Measurements from ENCODE around the gene TMEM108. TPM values are rescaled to one million over a fixed set of nuclear protein-coding genes. Genes with fewer than 3 reads are reported as not detected.

The TMEM108 gene
- total RNA-seq, 1 experiment from 2014 or later = not detected

DNA sequence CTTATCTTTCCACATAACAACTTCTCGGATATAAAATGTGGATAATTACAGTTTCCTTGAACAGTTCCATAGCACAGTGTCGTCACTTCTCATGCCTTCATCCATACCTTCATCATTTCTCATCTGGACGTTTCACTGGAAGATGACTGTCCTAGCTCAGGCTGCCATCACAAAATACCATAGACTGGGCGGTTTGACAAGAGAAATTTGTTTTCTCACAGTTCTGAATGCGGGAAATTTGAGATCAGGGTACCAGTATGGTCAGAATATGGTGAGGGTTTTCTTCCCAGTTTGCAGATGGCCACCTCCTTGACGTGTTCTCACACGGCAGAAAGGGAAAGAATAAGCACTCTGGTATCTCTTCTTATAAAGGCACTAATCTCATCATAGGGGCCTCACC lies 42.8 kb downstream of the TMEM108 start:
- H3K4me1 Mint-ChIP-seq (ENCODE audit: low read depth, unreplicated experiment) = no peaks in the 10 kb centered on the region
- Histone ChIP-seq H3K27me3 (replicated peaks; ENCODE audit: control insufficient read depth, insufficient read depth, low read length) (no peaks in the 10 kb centered on the region), H3K4me3 (ENCODE audit: low read depth, low read length) (no peak overlapping the region), H3K9me3 (no peaks in the 10 kb centered on the region), H3K36me3 (ENCODE audit: control insufficient read depth, insufficient read depth, low read length) (no peaks in the 10 kb centered on the region), H3K4me1 (no peaks in the 10 kb centered on the region)
- no peak overlapping the region for H3K27ac Mint-ChIP-seq (ENCODE audit: unreplicated experiment)
- peaks cover 11% of the 10 kb centered on the region for H3K27me3 Mint-ChIP-seq (ENCODE audit: insufficient read depth, unreplicated experiment)
- H3K9me3 Mint-ChIP-seq (ENCODE audit: unreplicated experiment) = no peaks in the 10 kb centered on the region
- POLR2A ChIA-PET = interaction anchor here (0.6 kb wide), 1 partner anchor 10 kb away, joined by 6 read pairs; no protein-coding TSS in a partner anchor
- CTCF ChIA-PET = no interaction called here
- no peak overlapping the region for H3K4me3 Mint-ChIP-seq (ENCODE audit: unreplicated experiment)
- intact Hi-C loops (cut with micrococcal nuclease; ENCODE audit: unreplicated experiment) = no loop called here
- TF ChIP-seq, protein P1, sequence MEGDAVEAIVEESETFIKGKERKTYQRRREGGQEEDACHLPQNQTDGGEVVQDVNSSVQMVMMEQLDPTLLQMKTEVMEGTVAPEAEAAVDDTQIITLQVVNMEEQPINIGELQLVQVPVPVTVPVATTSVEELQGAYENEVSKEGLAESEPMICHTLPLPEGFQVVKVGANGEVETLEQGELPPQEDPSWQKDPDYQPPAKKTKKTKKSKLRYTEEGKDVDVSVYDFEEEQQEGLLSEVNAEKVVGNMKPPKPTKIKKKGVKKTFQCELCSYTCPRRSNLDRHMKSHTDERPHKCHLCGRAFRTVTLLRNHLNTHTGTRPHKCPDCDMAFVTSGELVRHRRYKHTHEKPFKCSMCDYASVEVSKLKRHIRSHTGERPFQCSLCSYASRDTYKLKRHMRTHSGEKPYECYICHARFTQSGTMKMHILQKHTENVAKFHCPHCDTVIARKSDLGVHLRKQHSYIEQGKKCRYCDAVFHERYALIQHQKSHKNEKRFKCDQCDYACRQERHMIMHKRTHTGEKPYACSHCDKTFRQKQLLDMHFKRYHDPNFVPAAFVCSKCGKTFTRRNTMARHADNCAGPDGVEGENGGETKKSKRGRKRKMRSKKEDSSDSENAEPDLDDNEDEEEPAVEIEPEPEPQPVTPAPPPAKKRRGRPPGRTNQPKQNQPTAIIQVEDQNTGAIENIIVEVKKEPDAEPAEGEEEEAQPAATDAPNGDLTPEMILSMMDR (IDR thresholded peaks at IDR 0.05; ENCODE audit: insufficient read depth in 1 of 2, low read depth in 1 of 2, low read length in 1 of 2, severe bottlenecking in 1 of 2, unreplicated experiment in 1 of 2) = no peak
- no peaks in the 10 kb centered on the region for H3K36me3 Mint-ChIP-seq (ENCODE audit: insufficient read depth, unreplicated experiment)
- BruUV-seq (replicated peaks) = no TSS peak
- no peak for DNase-seq

DNA sequence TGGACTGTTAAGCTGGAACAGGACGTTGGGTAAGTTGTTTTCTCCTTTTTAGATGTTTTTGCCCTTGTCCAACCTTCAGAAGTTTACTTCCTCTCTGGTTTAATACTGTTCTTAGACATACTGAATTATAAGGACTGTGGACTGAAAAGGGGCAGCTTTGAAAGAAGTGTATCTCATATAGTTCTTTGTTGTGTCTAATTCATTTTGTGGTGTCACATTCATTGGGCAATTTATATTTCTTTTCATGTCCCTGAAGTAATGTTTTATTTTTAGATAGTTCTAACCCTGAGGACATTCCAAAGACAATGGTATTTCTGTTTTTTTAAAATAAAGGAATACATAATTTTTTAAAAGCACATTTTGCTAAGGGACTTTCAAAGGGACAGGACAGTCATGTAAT lies 45.2 kb downstream of the TMEM108 start:
- Mint-ChIP-seq H3K27ac (ENCODE audit: unreplicated experiment) (no peak overlapping the region), H3K9me3 (ENCODE audit: unreplicated experiment) (no peaks in the 10 kb centered on the region), H3K36me3 (ENCODE audit: insufficient read depth, unreplicated experiment) (no peaks in the 10 kb centered on the region), H3K4me1 (ENCODE audit: low read depth, unreplicated experiment) (no peaks in the 10 kb centered on the region), H3K27me3 (ENCODE audit: insufficient read depth, unreplicated experiment) (peaks cover 3% of the 10 kb centered on the region), H3K4me3 (ENCODE audit: unreplicated experiment) (no peak overlapping the region)
- Histone ChIP-seq H3K9me3 (no peaks in the 10 kb centered on the region), H3K27me3 (replicated peaks; ENCODE audit: control insufficient read depth, insufficient read depth, low read length) (no peaks in the 10 kb centered on the region), H3K4me3 (ENCODE audit: low read depth, low read length) (no peak overlapping the region), H3K4me1 (no peaks in the 10 kb centered on the region), H3K36me3 (ENCODE audit: control insufficient read depth, insufficient read depth, low read length) (no peaks in the 10 kb centered on the region)
- ChIA-PET POLR2A (no interaction called here), CTCF (no interaction called here)
- BruUV-seq (replicated peaks) = no TSS peak
- TF ChIP-seq, protein P1 (IDR thresholded peaks at IDR 0.05; ENCODE audit: insufficient read depth in 1 of 2, low read depth in 1 of 2, low read length in 1 of 2, severe bottlenecking in 1 of 2, unreplicated experiment in 1 of 2) = no peak
- DNase-seq = no peak
- intact Hi-C loops (cut with micrococcal nuclease; ENCODE audit: unreplicated experiment) = no loop called here

DNA sequence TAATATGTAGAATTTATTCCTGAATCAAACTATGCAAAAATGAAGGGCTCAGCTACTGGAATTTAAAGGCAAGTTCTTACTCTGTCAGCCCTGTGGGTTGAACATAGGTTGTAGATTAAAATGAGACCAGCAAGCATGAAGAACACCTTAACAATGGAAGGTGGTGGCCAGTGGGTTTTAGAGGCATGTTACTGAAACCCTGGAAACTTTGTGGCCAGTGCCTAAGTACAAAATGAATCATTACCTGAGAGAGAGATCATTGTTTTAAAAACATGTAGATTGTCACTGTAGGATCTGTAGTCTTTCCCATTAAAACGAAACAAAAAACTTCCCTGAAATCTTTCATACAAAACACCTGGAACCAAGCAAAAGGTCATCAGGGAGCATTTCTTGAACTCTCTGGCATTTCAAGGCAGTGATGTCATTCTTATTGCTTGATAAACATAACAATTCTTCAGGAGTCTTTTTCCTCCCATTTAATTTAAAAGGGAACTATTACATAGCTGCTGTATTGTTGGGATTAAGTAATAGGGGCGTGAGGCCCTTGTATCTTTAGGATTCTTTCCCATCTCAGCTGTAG lies 51.8 kb downstream of the TMEM108 start:
- TF ChIP-seq, protein P1 (IDR thresholded peaks at IDR 0.05; ENCODE audit: insufficient read depth in 1 of 2, low read depth in 1 of 2, low read length in 1 of 2, severe bottlenecking in 1 of 2, unreplicated experiment in 1 of 2) = no peak
- no TSS peak for BruUV-seq (replicated peaks)
- no peak for DNase-seq
- Mint-ChIP-seq H3K4me3 (ENCODE audit: unreplicated experiment) (no peak overlapping the region), H3K9me3 (ENCODE audit: unreplicated experiment) (no peaks in the 10 kb centered on the region), H3K36me3 (ENCODE audit: insufficient read depth, unreplicated experiment) (no peaks in the 10 kb centered on the region), H3K4me1 (ENCODE audit: low read depth, unreplicated experiment) (no peaks in the 10 kb centered on the region), H3K27me3 (ENCODE audit: insufficient read depth, unreplicated experiment) (peaks cover 7% of the 10 kb centered on the region), H3K27ac (ENCODE audit: unreplicated experiment) (no peak overlapping the region)
- intact Hi-C loops (cut with micrococcal nuclease; ENCODE audit: unreplicated experiment) = no loop called here
- Histone ChIP-seq H3K9me3 (no peaks in the 10 kb centered on the region), H3K27me3 (replicated peaks; ENCODE audit: control insufficient read depth, insufficient read depth, low read length) (no peaks in the 10 kb centered on the region), H3K4me1 (no peaks in the 10 kb centered on the region), H3K36me3 (ENCODE audit: control insufficient read depth, insufficient read depth, low read length) (no peaks in the 10 kb centered on the region), H3K4me3 (ENCODE audit: low read depth, low read length) (no peak overlapping the region)
- ChIA-PET POLR2A (no interaction called here), CTCF (no interaction called here)

Measured in Caco-2 (cell line).